Skin epidermis (tissue), 12 donors: ENCODE measurements around the gene THBS3.
A peak's percentile ranks its signal among the peaks of the same experiment; 100 is the strongest.
"Not testable (repeated sequence)": the region's sequence is repeated elsewhere in the genome, so short reads cannot be mapped to it uniquely, and the experiment has no call there.

Source experiments
- H3K27ac ChIP-seq, 21 experiments: fragments of 200-600 bp; sonication (generic) in 11 of 21; one replicate each; pipeline ENCODE4 v1.5.0; 2020; ENCODE audit warnings: mild to moderate bottlenecking in 3 of 21, inconsistent platforms in 2 of 21, moderate library complexity in 2 of 21
- H3K4me3 ChIP-seq, 7 experiments: fragments of 200-600 bp; sonication (generic) in 2 of 7; one replicate each; pipeline ENCODE4 v1.5.0; 2020; ENCODE audit warnings: inconsistent platforms in 2 of 7, mild to moderate bottlenecking in 2 of 7, moderate library complexity in 1 of 7

THBS3 gene

GRCh38 chr1:155168456-155169210 lies 39.1 kb downstream of the THBS3 start:
- Histone ChIP-seq H3K27ac (no peak overlapping the region), H3K4me3 (no peak overlapping the region)

GRCh38 chr1:155168105-155168445 lies 39.6 kb downstream of the THBS3 start:
- not testable (repeated sequence) for H3K4me3 ChIP-seq, H3K27ac ChIP-seq

- H3K27ac ChIP-seq, result peak overlapping the region in 4 of 21 experiments; percentile 43 to 81 (median 50)
- H3K4me3 ChIP-seq, result no peak overlapping the region
Observed at GRCh38 chr1:155167166-155168104, 40.3 kb downstream of the THBS3 start.

GRCh38 chr1:155166471-155167165 lies 41.1 kb downstream of the THBS3 start:
- Histone ChIP-seq H3K27ac (peak overlapping the region in 6 of 21 experiments; percentile 13 to 81 (median 49)), H3K4me3 (no peak overlapping the region)

GRCh38 chr1:155166051-155166470 lies 41.6 kb downstream of the THBS3 start:
- Histone ChIP-seq H3K4me3 (no peak overlapping the region), H3K27ac (peak overlapping the region in 5 of 21 experiments; percentile 13 to 81 (median 50))

GRCh38 chr1:155164625-155165024 lies 43.1 kb downstream of the THBS3 start:
- not testable (repeated sequence) for H3K4me3 ChIP-seq, H3K27ac ChIP-seq

- not testable (repeated sequence) for H3K4me3 ChIP-seq, H3K27ac ChIP-seq
Observed at GRCh38 chr1:155163785-155164184, 43.9 kb downstream of the THBS3 start.

GRCh38 chr1:155162631-155163030 lies 45.1 kb downstream of the THBS3 start:
- H3K27ac ChIP-seq, H3K4me3 ChIP-seq: not testable (repeated sequence)

GRCh38 chr1:155160128-155160527 lies 47.6 kb downstream of the THBS3 start:
- H3K27ac ChIP-seq, result no peak overlapping the region
- no peak overlapping the region for H3K4me3 ChIP-seq

GRCh38 chr1:155158991-155159390 lies 48.7 kb downstream of the THBS3 start:
- Histone ChIP-seq H3K4me3 (no peak overlapping the region), H3K27ac (no peak overlapping the region)

- not testable (repeated sequence) for H3K27ac ChIP-seq, H3K4me3 ChIP-seq
Observed at GRCh38 chr1:155155996-155156643, 51.6 kb downstream of the THBS3 start.
